GM04504 (cell line): ENCODE measurements around the gene CFAP157.

ENCODE experiments used
- DNase-seq: peaks from one replicate; pipeline ENCODE4 v3.0.0-alpha.2; 2012; ENCODE audit warnings: low read depth

Gene CFAP157

GRCh38 chr9:127762111-127762676 lies 55.4 kb downstream of the CFAP157 start:
- DNase-seq, result no peak

GRCh38 chr9:127763918-127764384 lies 57.2 kb downstream of the CFAP157 start:
- DNase-seq, result no peak

DNA sequence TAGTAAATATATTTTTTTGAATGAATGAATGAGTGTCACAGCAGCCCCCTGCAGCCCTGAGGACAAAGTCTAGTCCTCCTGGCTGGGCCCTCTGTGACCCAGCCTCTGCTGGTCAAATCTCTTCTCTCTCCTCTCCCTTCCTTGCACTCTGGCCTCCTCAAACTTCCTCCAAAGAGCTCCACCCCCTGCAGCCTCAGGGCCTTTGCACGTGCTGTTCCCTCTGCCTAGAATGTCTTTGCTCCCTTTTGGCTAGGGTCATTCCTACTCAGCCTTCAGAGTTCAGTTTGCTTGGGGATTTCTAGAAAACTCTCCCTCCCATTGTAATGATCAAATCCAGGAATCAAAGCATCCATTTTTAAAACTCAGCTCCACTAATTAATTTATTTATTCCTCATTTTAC lies 58.6 kb downstream of the CFAP157 start:
- DNase-seq, result no peak
